Endothelial cell of umbilical vein (primary cell): ENCODE results near the gene FLT1. TPM values are rescaled to one million over a fixed set of nuclear protein-coding genes. Genes with fewer than 3 reads are reported as not detected.

Source experiments
- BruUV-seq: library from RNA; stranded (reverse); fragments of 400-500 nt; replicated peaks from 2 replicates; lab custom pipeline; 2021; lab: Mats Ljungman, UMichigan
- CTCF ChIA-PET: fragments of 300-600, 350-600 bp; sonication (Branson Sonifier 250); formaldehyde crosslinking; loops from one replicate; lab custom pipeline; 2021; ENCODE audit warnings: antibody characterized with exemption, inconsistent platforms; lab: Charles Lee
- POLR2A ChIA-PET: fragments of 300-600, 350-600 bp; sonication (Branson Sonifier 250); formaldehyde crosslinking; loops from one replicate; lab custom pipeline; 2021; ENCODE audit warnings: antibody characterized with exemption, inconsistent platforms; lab: Charles Lee
- DNase-seq: peaks from one replicate; pipeline ENCODE4 v3.0.0-alpha.2; 2011; ENCODE audit warnings: low read depth, low spot score
- FAIRE-seq: peaks from 2 replicates; lab custom pipeline; 2011; peaks lifted over from hg19 to GRCh38; lab: Jason Lieb, UNC
- H2AFZ ChIP-seq: 2 replicates; pipeline ENCODE4 v1.6.0; 2012; ENCODE audit warnings: low read depth, low read length, control low read depth, inconsistent platforms
- H3K27ac ChIP-seq: 2 replicates; pipeline ENCODE4 v1.5.1; 2011; ENCODE audit warnings: low read depth, mild to moderate bottlenecking, control low read depth, low read length, moderate library complexity; ENCODE audit not compliant: insufficient read depth
- H3K27me3 ChIP-seq, 2 experiments: 2 replicates each; pipeline versions ENCODE4 v1.6.0 to v1.6.1; 2011; ENCODE audit warnings: low read length in 2 of 2, mixed read lengths in 1 of 2; ENCODE audit not compliant: control insufficient read depth in 2 of 2, insufficient read depth in 2 of 2
- H3K36me3 ChIP-seq, 2 experiments: 2 replicates in 1 of 2; 3 replicates in 1 of 2; pipeline ENCODE4 v1.5.1; 2011; ENCODE audit warnings: low read length in 2 of 2, mild to moderate bottlenecking in 1 of 2, moderate library complexity in 1 of 2; ENCODE audit not compliant: control insufficient read depth in 2 of 2, insufficient read depth in 2 of 2; ENCODE audit errors: extremely low read depth in 1 of 2
- H3K4me1 ChIP-seq: 3 replicates; pipeline ENCODE4 v1.5.1; 2011; ENCODE audit warnings: mild to moderate bottlenecking, low read length; ENCODE audit not compliant: control insufficient read depth, insufficient read depth; ENCODE audit errors: extremely low read depth
- H3K4me2 ChIP-seq: 2 replicates; pipeline ENCODE4 v1.6.1; 2011; ENCODE audit warnings: low read length, control low read depth, mixed read lengths; ENCODE audit not compliant: insufficient read depth
- H3K4me3 ChIP-seq, 3 experiments: fragments of 200-600 bp in 1 of 3; sonication (generic), shearing (Covaris generic) in 1 of 3; replicated peaks in 1 of 3; 2 replicates each; pipeline ENCODE4 v1.5.1; 2011 to 2016; ENCODE audit warnings: control low read depth in 3 of 3, low read length in 3 of 3, mild to moderate bottlenecking in 2 of 3, inconsistent platforms in 1 of 3, low read depth in 1 of 3, moderate library complexity in 1 of 3; ENCODE audit not compliant: insufficient read depth in 1 of 3
- H3K79me2 ChIP-seq: 2 replicates; pipeline ENCODE4 v1.6.0; 2012; ENCODE audit warnings: low read length, inconsistent platforms; ENCODE audit not compliant: control insufficient read depth, insufficient read depth
- H3K9ac ChIP-seq: replicated peaks from 2 replicates; pipeline ENCODE3; 2011; ENCODE audit warnings: low read length, control low read depth; ENCODE audit not compliant: insufficient read depth; ENCODE audit errors: extremely low read depth
- H3K9me1 ChIP-seq: replicated peaks from 3 replicates; pipeline ENCODE4 v1.6.0; 2011; ENCODE audit warnings: mild to moderate bottlenecking, low read length; ENCODE audit not compliant: control insufficient read depth, insufficient read depth; ENCODE audit errors: extremely low read depth
- H3K9me3 ChIP-seq: replicated peaks from 2 replicates; pipeline ENCODE4 v1.5.1; 2012; ENCODE audit warnings: low read length, inconsistent platforms; ENCODE audit not compliant: control insufficient read depth, insufficient read depth
- H4K20me1 ChIP-seq: replicated peaks from 2 replicates; pipeline ENCODE3; 2011; ENCODE audit warnings: mild to moderate bottlenecking, low read length; ENCODE audit not compliant: control insufficient read depth, insufficient read depth; ENCODE audit errors: extremely low read depth
- CTCF ChIP-seq, 2 donors: IDR thresholded peaks; 1 replicate in 1 of 2; 2 replicates in 1 of 2; pipeline ENCODE4 v1.5.1; 2011; ENCODE audit warnings: low read length in 2 of 2, mild to moderate bottlenecking in 2 of 2, moderate library complexity in 2 of 2, control low read depth in 1 of 2, inconsistent platforms in 1 of 2, low read depth in 1 of 2; ENCODE audit not compliant: insufficient read depth in 1 of 2; ENCODE audit errors: extremely low read depth in 1 of 2
- FOS ChIP-seq: IDR thresholded peaks from 2 replicates; pipeline ENCODE4 v1.6.1; 2011; ENCODE audit warnings: mild to moderate bottlenecking, low read length, moderate library complexity, borderline replicate concordance; ENCODE audit not compliant: insufficient read depth
- GATA2 ChIP-seq: IDR thresholded peaks from 2 replicates; pipeline ENCODE4 v1.7.0; 2011; ENCODE audit warnings: low read depth, mild to moderate bottlenecking, moderate library complexity, mixed read lengths, low read length; ENCODE audit not compliant: insufficient read length, insufficient read depth
- JUN ChIP-seq: IDR thresholded peaks from 2 replicates; pipeline ENCODE4 v1.6.1; 2011; ENCODE audit warnings: borderline replicate concordance, low read depth; ENCODE audit not compliant: insufficient read length, insufficient read depth
- MYC ChIP-seq: IDR thresholded peaks from one replicate; pipeline ENCODE4 v1.6.1; 2011; ENCODE audit warnings: mild to moderate bottlenecking, low read depth, low read length
- POLR2A ChIP-seq: IDR thresholded peaks from 2 replicates; pipeline ENCODE4 v1.6.1; 2012; ENCODE audit warnings: low read depth, mild to moderate bottlenecking, control low read depth, low read length
- POLR2AphosphoS5 ChIP-seq: IDR thresholded peaks from 2 replicates; pipeline ENCODE4 v1.6.1; 2012; ENCODE audit warnings: low read depth, mild to moderate bottlenecking, control low read depth, low read length, moderate library complexity; ENCODE audit not compliant: insufficient read depth
- dilution Hi-C: fragments of 300-500 bp; cut with MboI; formaldehyde crosslinking; loops from one replicate; pipeline ENCODE4 v1.15.0; 2019; ENCODE audit warnings: low sequenced_read_pairs; ENCODE audit not compliant: extremely low pct_ligation_motif_present
- intact Hi-C: fragments of 100-400 bp; cut with micrococcal nuclease; formaldehyde crosslinking; loops from one replicate; pipeline ENCODE4 v1.10.0; 2022
- polyA plus RNA-seq, 4 experiments: library from polyadenylated mRNA; depleted of rRNA in 3 of 4; stranded (reverse) in 3 of 4; unstranded in 1 of 4; fragments of >200 nt; gene quantifications; 2 replicates each; pipeline versions ENCODE4 v1.2.1 to v1.2.3, GENCODE V29; 2011 to 2012; ENCODE audit warnings: missing spikeins in 1 of 4
- total RNA-seq: library from RNA; stranded (reverse); gene quantifications from 2 replicates; pipeline ENCODE4 v1.2.3, GENCODE V29; 2021
- TF ChIP-seq, protein P1 (sequence below): IDR thresholded peaks from 2 replicates; pipeline ENCODE4 v1.6.1; 2011; ENCODE audit not compliant: insufficient read depth, insufficient read length

The FLT1 gene
- total and polyA plus RNA-seq, 2 donors (not counting 3 experiments of a cell fraction or from before 2014, with no cell fraction given), result 16.0 to 104 TPM

GRCh38 chr13:28283600-28283999 is 211.3 kb downstream of the FLT1 start:
- TF ChIP-seq, protein P1, sequence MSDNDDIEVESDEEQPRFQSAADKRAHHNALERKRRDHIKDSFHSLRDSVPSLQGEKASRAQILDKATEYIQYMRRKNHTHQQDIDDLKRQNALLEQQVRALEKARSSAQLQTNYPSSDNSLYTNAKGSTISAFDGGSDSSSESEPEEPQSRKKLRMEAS, result no peak
- TF ChIP-seq JUN (no peak), POLR2A (no peak), GATA2 (no peak), FOS (no peak), CTCF (IDR thresholded peaks at IDR 0.05; ENCODE audit: extremely low read depth in 1 of 2, insufficient read depth in 1 of 2, low read depth in 1 of 2, low read length in 2 of 2) (no peak), MYC (no peak), POLR2AphosphoS5 (no peak)
- Histone ChIP-seq H3K4me1 (no peaks in the 10 kb centered on the region), H3K27ac (no peak overlapping the region), H3K4me3 (no peak overlapping the region), H3K9ac (no peak overlapping the region), H3K27me3 (no peaks in the 10 kb centered on the region), H3K4me2 (no peak overlapping the region), H3K36me3 (no peaks in the 10 kb centered on the region), H3K9me3 (no peaks in the 10 kb centered on the region), H3K9me1 (no peaks in the 10 kb centered on the region), H3K79me2 (no peaks in the 10 kb centered on the region), H2AFZ (no peak overlapping the region), H4K20me1 (no peaks in the 10 kb centered on the region)
- dilution Hi-C loops (no loop called here), intact Hi-C loops (no loop called here)
- CTCF ChIA-PET, result interaction anchor here (1.0 kb wide), 1 partner anchor 9 kb away, joined by 3 read pairs; no protein-coding TSS in a partner anchor
- DNase-seq (no peak), FAIRE-seq (no peak)
- POLR2A ChIA-PET, result no interaction called here
- no TSS peak for BruUV-seq
